ENCODE results near the gene COMMD6. TPM values are rescaled to one million over a fixed set of nuclear protein-coding genes. Genes with fewer than 3 reads are reported as not detected.

Gene COMMD6
- total RNA-seq, 1 experiment from 2014 or later, result 131 TPM

GRCh38 chr13:75514080-75514995 lies 23.3 kb downstream of the COMMD6 start:
- H3K4me3 Mint-ChIP-seq, result no peak overlapping the region
- Histone ChIP-seq H3K79me2 (ENCODE audit: insufficient read depth, low read length) (no peaks in the 10 kb centered on the region), H3K4me1 (ENCODE audit: insufficient read depth, low read length) (no peaks in the 10 kb centered on the region), H4K20me1 (ENCODE audit: control insufficient read depth, insufficient read depth, insufficient read length) (no peaks in the 10 kb centered on the region), H3T11ph (ENCODE audit: low read length) (no peak overlapping the region), H2AK5ac (ENCODE audit: insufficient read length, low read length) (no peak overlapping the region), H3K4me2 (ENCODE audit: insufficient read depth, insufficient read length, low read length) (no peak overlapping the region), H4K5ac (ENCODE audit: insufficient read length, low read depth, low read length) (no peak overlapping the region), H4K91ac (ENCODE audit: insufficient read length, low read depth, low read length) (no peak overlapping the region), H2BK15ac (ENCODE audit: low read depth, low read length) (no peak overlapping the region), H3K23ac (ENCODE audit: insufficient read length, low read depth, low read length) (no peak overlapping the region), H2AFZ (ENCODE audit: low read length) (no peak overlapping the region), H2BK120ac (ENCODE audit: low read depth, low read length, poor library complexity, severe bottlenecking) (no peak overlapping the region), H3K14ac (ENCODE audit: insufficient read depth, low read length) (no peak overlapping the region), H2BK5ac (ENCODE audit: insufficient read length, low read length) (no peak overlapping the region), H3K79me1 (ENCODE audit: insufficient read depth, low read depth, low read length, poor library complexity, severe bottlenecking) (no peaks in the 10 kb centered on the region), H4K8ac (replicated peaks; ENCODE audit: insufficient read length, low read depth, low read length) (no peak overlapping the region), H2BK12ac (ENCODE audit: insufficient read length, low read depth, low read length) (no peak overlapping the region), H3K27ac (ENCODE audit: insufficient read length, low read depth, low read length) (no peak overlapping the region), H3K27me3 (ENCODE audit: insufficient read depth, low read length) (no peaks in the 10 kb centered on the region; the same call in 1 of the 2 replicates), H3K4ac (ENCODE audit: low read depth, low read length) (no peak overlapping the region), H2BK20ac (ENCODE audit: low read depth, low read length, poor library complexity, severe bottlenecking) (no peak overlapping the region), H3K56ac (ENCODE audit: insufficient read length, low read depth, low read length) (no peak overlapping the region), H3K9me3 (ENCODE audit: control insufficient read depth, low read depth, low read length) (no peaks in the 10 kb centered on the region), H3K9ac (ENCODE audit: extremely low read depth, insufficient read length, low read length) (no peak overlapping the region), H3K18ac (ENCODE audit: insufficient read length, low read depth, low read length) (no peak overlapping the region), H3K23me2 (ENCODE audit: insufficient read length, low read depth, low read length, poor library complexity, severe bottlenecking) (no peaks in the 10 kb centered on the region)
- H3K4me1 Mint-ChIP-seq, result no peaks in the 10 kb centered on the region
- peaks cover 9 to 12% of the 10 kb centered on the region in 2 experiments; a peak in 4 of 5 replicates for H3K9me3 Mint-ChIP-seq
- WGBS (ENCODE audit: extremely low coverage, insufficient read length, low lambda C conversion rate), result no CpG with 5 or more reads among the region's 3 CpGs
- DNase-seq, result no peak
- peaks cover 0 to 12% (median 8%) of the 10 kb centered on the region in 3 experiments; a peak in 3 of 7 replicates for H3K36me3 Mint-ChIP-seq (ENCODE audit: insufficient read depth in 1 of 3, low read depth in 3 of 3)
- TF ChIP-seq CTCF (conservative IDR thresholded peaks at IDR 0.05), result no peak
- H3K27me3 Mint-ChIP-seq (ENCODE audit: low read depth), result no peaks in the 10 kb centered on the region
- no peak overlapping the region for H3K27ac Mint-ChIP-seq

Measured in H9 (cell line).